ENCODE results near the gene TMEM132C. TPM values are rescaled to one million over a fixed set of nuclear protein-coding genes. Genes with fewer than 3 reads are reported as not detected.

The TMEM132C gene
- total and polyA plus RNA-seq, 2 experiments from 2014 or later: not detected

DNA sequence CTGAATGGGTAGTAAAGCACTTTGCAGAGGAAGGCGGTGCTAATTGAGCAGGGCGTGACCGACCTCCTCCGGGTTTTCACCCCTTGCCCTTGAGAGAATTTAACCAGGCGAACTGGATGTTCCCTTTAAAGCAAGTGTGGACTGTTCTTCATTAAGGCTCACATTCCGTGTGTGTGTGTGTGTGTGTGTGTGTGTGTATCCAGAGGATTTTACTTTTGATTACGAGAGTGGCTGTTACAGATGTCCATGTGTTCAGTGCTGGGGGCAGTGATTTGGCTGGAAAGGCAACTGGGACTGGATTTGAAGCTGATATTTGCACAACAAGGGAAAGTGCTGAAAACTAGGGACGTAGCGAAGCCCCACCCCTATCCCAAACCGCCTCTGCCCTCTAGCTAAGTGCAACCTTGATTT is 2.2 kb downstream of the TMEM132C start:
- no peaks in the 10 kb centered on the region; the same call in 1 of the 2 replicates for H3K9me2 ChIP-seq (ENCODE audit: insufficient read depth)
- H3K4me3 Mint-ChIP-seq: no peak overlapping the region
- peaks cover 60% of the 10 kb centered on the region for H3K9me3 Mint-ChIP-seq
- ATAC-seq (no peak), DNase-seq (ENCODE audit: low spot score) (peak; percentile 1)
- no peaks in the 10 kb centered on the region for H3K36me3 ChIP-seq (ENCODE audit: insufficient read depth)
- no peaks in the 10 kb centered on the region for H3K4me1 Mint-ChIP-seq
- no peaks in the 10 kb centered on the region for H3K79me2 ChIP-seq (replicated peaks; ENCODE audit: insufficient read depth)
- peaks cover 61% of the 10 kb centered on the region for H3K27me3 ChIP-seq (ENCODE audit: insufficient read depth)
- no peak overlapping the region for H3K27ac Mint-ChIP-seq
- H3K4me3 ChIP-seq: no peak overlapping the region
- no peak overlapping the region for H2AFZ ChIP-seq
- TF ChIP-seq, protein P1, sequence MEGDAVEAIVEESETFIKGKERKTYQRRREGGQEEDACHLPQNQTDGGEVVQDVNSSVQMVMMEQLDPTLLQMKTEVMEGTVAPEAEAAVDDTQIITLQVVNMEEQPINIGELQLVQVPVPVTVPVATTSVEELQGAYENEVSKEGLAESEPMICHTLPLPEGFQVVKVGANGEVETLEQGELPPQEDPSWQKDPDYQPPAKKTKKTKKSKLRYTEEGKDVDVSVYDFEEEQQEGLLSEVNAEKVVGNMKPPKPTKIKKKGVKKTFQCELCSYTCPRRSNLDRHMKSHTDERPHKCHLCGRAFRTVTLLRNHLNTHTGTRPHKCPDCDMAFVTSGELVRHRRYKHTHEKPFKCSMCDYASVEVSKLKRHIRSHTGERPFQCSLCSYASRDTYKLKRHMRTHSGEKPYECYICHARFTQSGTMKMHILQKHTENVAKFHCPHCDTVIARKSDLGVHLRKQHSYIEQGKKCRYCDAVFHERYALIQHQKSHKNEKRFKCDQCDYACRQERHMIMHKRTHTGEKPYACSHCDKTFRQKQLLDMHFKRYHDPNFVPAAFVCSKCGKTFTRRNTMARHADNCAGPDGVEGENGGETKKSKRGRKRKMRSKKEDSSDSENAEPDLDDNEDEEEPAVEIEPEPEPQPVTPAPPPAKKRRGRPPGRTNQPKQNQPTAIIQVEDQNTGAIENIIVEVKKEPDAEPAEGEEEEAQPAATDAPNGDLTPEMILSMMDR (conservative IDR thresholded peaks at IDR 0.05; ENCODE audit: low read depth in 2 of 2): no peak
- TF ChIP-seq EZH2 (IDR thresholded peaks at IDR 0.05; ENCODE audit: low read depth, unreplicated experiment): no peak
- no peak for TF ChIP-seq ZNF331 (CRISPR knock-in tag; IDR thresholded peaks at IDR 0.05; ENCODE audit: low read depth)
- TF ChIP-seq, protein P2, sequence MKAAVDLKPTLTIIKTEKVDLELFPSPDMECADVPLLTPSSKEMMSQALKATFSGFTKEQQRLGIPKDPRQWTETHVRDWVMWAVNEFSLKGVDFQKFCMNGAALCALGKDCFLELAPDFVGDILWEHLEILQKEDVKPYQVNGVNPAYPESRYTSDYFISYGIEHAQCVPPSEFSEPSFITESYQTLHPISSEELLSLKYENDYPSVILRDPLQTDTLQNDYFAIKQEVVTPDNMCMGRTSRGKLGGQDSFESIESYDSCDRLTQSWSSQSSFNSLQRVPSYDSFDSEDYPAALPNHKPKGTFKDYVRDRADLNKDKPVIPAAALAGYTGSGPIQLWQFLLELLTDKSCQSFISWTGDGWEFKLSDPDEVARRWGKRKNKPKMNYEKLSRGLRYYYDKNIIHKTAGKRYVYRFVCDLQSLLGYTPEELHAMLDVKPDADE (IDR thresholded peaks at IDR 0.05): no peak
- TF ChIP-seq EZH2phosphoT487 (IDR thresholded peaks at IDR 0.05; ENCODE audit: unreplicated experiment): no peak
- no peak for TF ChIP-seq JUNB (IDR thresholded peaks at IDR 0.05; ENCODE audit: unreplicated experiment)
- TF ChIP-seq POLR2AphosphoS5 (IDR thresholded peaks at IDR 0.05; ENCODE audit: low read depth): no peak
- TF ChIP-seq NANOG (IDR thresholded peaks at IDR 0.05; ENCODE audit: borderline replicate concordance): no peak
- TF ChIP-seq, protein P3, sequence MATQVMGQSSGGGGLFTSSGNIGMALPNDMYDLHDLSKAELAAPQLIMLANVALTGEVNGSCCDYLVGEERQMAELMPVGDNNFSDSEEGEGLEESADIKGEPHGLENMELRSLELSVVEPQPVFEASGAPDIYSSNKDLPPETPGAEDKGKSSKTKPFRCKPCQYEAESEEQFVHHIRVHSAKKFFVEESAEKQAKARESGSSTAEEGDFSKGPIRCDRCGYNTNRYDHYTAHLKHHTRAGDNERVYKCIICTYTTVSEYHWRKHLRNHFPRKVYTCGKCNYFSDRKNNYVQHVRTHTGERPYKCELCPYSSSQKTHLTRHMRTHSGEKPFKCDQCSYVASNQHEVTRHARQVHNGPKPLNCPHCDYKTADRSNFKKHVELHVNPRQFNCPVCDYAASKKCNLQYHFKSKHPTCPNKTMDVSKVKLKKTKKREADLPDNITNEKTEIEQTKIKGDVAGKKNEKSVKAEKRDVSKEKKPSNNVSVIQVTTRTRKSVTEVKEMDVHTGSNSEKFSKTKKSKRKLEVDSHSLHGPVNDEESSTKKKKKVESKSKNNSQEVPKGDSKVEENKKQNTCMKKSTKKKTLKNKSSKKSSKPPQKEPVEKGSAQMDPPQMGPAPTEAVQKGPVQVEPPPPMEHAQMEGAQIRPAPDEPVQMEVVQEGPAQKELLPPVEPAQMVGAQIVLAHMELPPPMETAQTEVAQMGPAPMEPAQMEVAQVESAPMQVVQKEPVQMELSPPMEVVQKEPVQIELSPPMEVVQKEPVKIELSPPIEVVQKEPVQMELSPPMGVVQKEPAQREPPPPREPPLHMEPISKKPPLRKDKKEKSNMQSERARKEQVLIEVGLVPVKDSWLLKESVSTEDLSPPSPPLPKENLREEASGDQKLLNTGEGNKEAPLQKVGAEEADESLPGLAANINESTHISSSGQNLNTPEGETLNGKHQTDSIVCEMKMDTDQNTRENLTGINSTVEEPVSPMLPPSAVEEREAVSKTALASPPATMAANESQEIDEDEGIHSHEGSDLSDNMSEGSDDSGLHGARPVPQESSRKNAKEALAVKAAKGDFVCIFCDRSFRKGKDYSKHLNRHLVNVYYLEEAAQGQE (IDR thresholded peaks at IDR 0.05; ENCODE audit: unreplicated experiment): no peak
- no peak for TF ChIP-seq STAT1 (IDR thresholded peaks at IDR 0.05; ENCODE audit: unreplicated experiment)
- no peak for TF ChIP-seq ZNF114 (CRISPR knock-in tag; IDR thresholded peaks at IDR 0.05)
- TF ChIP-seq CREB1 (CRISPR knock-in tag; IDR thresholded peaks at IDR 0.05; ENCODE audit: low read depth): no peak
- TF ChIP-seq, protein P4, sequence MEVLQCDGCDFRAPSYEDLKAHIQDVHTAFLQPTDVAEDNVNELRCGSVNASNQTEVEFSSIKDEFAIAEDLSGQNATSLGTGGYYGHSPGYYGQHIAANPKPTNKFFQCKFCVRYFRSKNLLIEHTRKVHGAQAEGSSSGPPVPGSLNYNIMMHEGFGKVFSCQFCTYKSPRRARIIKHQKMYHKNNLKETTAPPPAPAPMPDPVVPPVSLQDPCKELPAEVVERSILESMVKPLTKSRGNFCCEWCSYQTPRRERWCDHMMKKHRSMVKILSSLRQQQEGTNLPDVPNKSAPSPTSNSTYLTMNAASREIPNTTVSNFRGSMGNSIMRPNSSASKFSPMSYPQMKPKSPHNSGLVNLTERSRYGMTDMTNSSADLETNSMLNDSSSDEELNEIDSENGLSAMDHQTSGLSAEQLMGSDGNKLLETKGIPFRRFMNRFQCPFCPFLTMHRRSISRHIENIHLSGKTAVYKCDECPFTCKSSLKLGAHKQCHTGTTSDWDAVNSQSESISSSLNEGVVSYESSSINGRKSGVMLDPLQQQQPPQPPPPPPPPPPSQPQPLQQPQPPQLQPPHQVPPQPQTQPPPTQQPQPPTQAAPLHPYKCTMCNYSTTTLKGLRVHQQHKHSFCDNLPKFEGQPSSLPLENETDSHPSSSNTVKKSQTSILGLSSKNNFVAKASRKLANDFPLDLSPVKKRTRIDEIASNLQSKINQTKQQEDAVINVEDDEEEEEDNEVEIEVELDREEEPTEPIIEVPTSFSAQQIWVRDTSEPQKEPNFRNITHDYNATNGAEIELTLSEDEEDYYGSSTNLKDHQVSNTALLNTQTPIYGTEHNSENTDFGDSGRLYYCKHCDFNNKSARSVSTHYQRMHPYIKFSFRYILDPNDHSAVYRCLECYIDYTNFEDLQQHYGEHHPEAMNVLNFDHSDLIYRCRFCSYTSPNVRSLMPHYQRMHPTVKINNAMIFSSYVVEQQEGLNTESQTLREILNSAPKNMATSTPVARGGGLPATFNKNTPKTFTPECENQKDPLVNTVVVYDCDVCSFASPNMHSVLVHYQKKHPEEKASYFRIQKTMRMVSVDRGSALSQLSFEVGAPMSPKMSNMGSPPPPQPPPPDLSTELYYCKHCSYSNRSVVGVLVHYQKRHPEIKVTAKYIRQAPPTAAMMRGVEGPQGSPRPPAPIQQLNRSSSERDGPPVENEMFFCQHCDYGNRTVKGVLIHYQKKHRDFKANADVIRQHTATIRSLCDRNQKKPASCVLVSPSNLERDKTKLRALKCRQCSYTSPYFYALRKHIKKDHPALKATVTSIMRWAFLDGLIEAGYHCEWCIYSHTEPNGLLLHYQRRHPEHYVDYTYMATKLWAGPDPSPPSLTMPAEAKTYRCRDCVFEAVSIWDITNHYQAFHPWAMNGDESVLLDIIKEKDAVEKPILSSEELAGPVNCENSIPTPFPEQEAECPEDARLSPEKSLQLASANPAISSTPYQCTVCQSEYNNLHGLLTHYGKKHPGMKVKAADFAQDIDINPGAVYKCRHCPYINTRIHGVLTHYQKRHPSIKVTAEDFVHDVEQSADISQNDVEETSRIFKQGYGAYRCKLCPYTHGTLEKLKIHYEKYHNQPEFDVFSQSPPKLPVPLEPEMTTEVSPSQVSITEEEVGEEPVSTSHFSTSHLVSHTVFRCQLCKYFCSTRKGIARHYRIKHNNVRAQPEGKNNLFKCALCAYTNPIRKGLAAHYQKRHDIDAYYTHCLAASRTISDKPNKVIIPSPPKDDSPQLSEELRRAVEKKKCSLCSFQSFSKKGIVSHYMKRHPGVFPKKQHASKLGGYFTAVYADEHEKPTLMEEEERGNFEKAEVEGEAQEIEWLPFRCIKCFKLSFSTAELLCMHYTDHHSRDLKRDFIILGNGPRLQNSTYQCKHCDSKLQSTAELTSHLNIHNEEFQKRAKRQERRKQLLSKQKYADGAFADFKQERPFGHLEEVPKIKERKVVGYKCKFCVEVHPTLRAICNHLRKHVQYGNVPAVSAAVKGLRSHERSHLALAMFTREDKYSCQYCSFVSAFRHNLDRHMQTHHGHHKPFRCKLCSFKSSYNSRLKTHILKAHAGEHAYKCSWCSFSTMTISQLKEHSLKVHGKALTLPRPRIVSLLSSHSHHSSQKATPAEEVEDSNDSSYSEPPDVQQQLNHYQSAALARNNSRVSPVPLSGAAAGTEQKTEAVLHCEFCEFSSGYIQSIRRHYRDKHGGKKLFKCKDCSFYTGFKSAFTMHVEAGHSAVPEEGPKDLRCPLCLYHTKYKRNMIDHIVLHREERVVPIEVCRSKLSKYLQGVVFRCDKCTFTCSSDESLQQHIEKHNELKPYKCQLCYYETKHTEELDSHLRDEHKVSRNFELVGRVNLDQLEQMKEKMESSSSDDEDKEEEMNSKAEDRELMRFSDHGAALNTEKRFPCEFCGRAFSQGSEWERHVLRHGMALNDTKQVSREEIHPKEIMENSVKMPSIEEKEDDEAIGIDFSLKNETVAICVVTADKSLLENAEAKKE (CRISPR knock-in tag; IDR thresholded peaks at IDR 0.05): no peak
- no peaks in the 10 kb centered on the region for H3F3A ChIP-seq (replicated peaks; ENCODE audit: low read depth)
- no peaks in the 10 kb centered on the region for H3K27me3 Mint-ChIP-seq (ENCODE audit: insufficient read depth, low read depth, poor library complexity)
- no peaks in the 10 kb centered on the region for H3K4me1 ChIP-seq (ENCODE audit: insufficient read depth)
- no peak overlapping the region for H3K27ac ChIP-seq (ENCODE audit: low read depth)
- H3K4me2 ChIP-seq: no peak overlapping the region
- H3K36me3 Mint-ChIP-seq (ENCODE audit: low read depth): peaks cover 37% of the 10 kb centered on the region; the same call in 2 of the 3 replicates
- no peaks in the 10 kb centered on the region for H4K20me1 ChIP-seq (replicated peaks; ENCODE audit: insufficient read depth)

Data from GM23338 (cell line).